HL-60 (cell line): Measurements from ENCODE around the gene TSPOAP1.

ENCODE experiments used
- DNase-seq, 2 experiments: peaks; one replicate each; pipeline ENCODE4 v3.0.0-alpha.2; 2010 to 2020; ENCODE audit warnings: low read depth in 1 of 2, low spot score in 1 of 2
- H3K27ac ChIP-seq: fragments of 250-450 bp; sonication (Bioruptor Pico); replicated peaks from 2 replicates; pipeline ENCODE4 v1.5.1; 2020; ENCODE audit warnings: mild to moderate bottlenecking, moderate library complexity
- H3K27me3 ChIP-seq: fragments of 250-450 bp; sonication (Bioruptor Pico); 2 replicates; pipeline ENCODE4 v1.5.1; 2021; ENCODE audit warnings: mild to moderate bottlenecking, moderate library complexity; ENCODE audit not compliant: insufficient read depth, poor library complexity, severe bottlenecking
- H3K4me3 ChIP-seq: replicated peaks from 2 replicates; pipeline ENCODE4 v1.5.1; 2011; ENCODE audit warnings: mild to moderate bottlenecking, control low read depth, low read length; ENCODE audit not compliant: insufficient read depth
- GABPA ChIP-seq: IDR thresholded peaks from 2 replicates; pipeline ENCODE4 v1.6.1; 2012; ENCODE audit warnings: low read depth
- POLR2AphosphoS5 ChIP-seq: IDR thresholded peaks from 2 replicates; pipeline ENCODE4 v1.6.1; 2012; ENCODE audit warnings: low read depth
- SPI1 ChIP-seq: IDR thresholded peaks from 2 replicates; pipeline ENCODE4 v1.6.1; 2012; ENCODE audit warnings: low read depth, mild to moderate bottlenecking, borderline replicate concordance
- TF ChIP-seq, protein P1 (sequence below): IDR thresholded peaks from 2 replicates; pipeline ENCODE4 v1.6.1; 2012; ENCODE audit warnings: low read depth; ENCODE audit not compliant: insufficient replicate concordance
- TF ChIP-seq, protein P2 (sequence below): IDR thresholded peaks from one replicate; pipeline ENCODE4 v1.5.1; 2011; ENCODE audit warnings: low read length, control low read depth, inconsistent platforms; ENCODE audit not compliant: insufficient read depth

Gene TSPOAP1

DNA sequence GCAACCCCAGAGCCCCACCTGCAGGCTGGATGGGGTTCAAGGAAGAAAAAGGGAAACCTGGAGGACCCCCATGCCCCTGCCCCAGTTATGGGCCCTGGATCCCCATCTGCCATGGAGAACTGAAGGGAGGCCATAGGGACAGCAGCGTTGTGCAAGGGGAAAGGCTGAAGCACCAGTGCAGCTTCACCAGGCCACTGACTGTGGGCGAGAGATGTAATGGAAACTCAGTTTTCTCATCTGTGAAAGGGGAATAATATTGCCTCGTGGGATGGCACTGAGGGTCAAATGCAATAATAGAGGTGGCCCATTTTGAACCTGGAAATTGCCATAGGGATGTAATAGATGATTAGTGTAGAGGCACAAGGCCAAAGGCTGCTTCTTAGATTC, 9.9 kb upstream of the TSPOAP1 start:
- H3K27ac ChIP-seq = peak overlapping the region; percentile 100
- no peaks in the 10 kb centered on the region for H3K27me3 ChIP-seq
- no peak for DNase-seq
- TF ChIP-seq, protein P1, sequence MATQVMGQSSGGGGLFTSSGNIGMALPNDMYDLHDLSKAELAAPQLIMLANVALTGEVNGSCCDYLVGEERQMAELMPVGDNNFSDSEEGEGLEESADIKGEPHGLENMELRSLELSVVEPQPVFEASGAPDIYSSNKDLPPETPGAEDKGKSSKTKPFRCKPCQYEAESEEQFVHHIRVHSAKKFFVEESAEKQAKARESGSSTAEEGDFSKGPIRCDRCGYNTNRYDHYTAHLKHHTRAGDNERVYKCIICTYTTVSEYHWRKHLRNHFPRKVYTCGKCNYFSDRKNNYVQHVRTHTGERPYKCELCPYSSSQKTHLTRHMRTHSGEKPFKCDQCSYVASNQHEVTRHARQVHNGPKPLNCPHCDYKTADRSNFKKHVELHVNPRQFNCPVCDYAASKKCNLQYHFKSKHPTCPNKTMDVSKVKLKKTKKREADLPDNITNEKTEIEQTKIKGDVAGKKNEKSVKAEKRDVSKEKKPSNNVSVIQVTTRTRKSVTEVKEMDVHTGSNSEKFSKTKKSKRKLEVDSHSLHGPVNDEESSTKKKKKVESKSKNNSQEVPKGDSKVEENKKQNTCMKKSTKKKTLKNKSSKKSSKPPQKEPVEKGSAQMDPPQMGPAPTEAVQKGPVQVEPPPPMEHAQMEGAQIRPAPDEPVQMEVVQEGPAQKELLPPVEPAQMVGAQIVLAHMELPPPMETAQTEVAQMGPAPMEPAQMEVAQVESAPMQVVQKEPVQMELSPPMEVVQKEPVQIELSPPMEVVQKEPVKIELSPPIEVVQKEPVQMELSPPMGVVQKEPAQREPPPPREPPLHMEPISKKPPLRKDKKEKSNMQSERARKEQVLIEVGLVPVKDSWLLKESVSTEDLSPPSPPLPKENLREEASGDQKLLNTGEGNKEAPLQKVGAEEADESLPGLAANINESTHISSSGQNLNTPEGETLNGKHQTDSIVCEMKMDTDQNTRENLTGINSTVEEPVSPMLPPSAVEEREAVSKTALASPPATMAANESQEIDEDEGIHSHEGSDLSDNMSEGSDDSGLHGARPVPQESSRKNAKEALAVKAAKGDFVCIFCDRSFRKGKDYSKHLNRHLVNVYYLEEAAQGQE = no peak
- TF ChIP-seq GABPA (no peak), SPI1 (no peak)
- TF ChIP-seq, protein P2, sequence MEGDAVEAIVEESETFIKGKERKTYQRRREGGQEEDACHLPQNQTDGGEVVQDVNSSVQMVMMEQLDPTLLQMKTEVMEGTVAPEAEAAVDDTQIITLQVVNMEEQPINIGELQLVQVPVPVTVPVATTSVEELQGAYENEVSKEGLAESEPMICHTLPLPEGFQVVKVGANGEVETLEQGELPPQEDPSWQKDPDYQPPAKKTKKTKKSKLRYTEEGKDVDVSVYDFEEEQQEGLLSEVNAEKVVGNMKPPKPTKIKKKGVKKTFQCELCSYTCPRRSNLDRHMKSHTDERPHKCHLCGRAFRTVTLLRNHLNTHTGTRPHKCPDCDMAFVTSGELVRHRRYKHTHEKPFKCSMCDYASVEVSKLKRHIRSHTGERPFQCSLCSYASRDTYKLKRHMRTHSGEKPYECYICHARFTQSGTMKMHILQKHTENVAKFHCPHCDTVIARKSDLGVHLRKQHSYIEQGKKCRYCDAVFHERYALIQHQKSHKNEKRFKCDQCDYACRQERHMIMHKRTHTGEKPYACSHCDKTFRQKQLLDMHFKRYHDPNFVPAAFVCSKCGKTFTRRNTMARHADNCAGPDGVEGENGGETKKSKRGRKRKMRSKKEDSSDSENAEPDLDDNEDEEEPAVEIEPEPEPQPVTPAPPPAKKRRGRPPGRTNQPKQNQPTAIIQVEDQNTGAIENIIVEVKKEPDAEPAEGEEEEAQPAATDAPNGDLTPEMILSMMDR = no peak
- H3K4me3 ChIP-seq = peak overlapping the region; percentile 55

DNA sequence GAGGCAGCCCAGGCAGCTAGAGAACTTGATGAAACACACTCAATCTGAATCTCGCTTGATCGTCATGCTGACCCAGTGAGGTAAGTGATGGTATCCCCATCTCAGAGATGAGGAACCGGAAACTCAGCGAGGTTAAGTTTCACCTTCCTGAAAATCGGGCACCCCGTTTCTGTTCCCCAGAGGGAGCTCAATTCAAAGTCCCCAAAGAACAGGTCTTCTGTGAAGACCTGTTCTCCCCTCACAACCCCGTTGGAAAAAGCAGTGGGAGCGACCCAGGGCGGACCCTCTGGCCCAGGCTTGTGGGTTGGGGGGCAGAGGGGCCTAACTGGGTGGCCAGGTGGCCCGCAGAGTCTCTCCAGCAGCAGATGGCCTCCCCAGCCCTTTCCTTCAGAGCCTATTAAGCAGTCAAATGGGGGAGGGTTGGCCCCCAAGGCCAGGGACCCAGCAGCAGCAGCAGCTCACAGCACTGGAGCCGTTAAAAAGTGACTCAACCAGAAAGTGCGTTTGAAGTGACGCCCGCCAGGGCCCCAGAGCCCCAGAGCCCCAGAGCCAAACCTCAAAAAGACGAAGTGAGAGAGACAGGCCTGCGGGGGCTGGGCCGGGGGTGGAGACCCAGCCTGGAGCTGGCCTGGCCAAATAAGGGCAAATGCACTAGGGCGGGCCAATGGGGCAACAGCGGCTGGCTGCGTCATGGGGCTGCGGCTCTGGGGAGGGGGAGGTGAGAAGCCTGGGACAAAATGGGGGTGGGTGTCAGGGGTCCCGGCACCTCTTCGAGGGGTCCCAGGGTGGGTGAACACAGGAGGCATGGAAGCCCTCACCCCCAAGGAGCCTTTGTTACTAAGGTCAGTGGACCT, 9.2 kb upstream of the TSPOAP1 start:
- DNase-seq = peak; percentile 94 to 97
- H3K27me3 ChIP-seq = no peaks in the 10 kb centered on the region
- TF ChIP-seq POLR2AphosphoS5 (peak; percentile 83), SPI1 (peak; percentile 40; the same call in 1 of the 2 replicates), GABPA (no peak)
- TF ChIP-seq, protein P2 = no peak
- TF ChIP-seq, protein P1 = peak; percentile 76
- H3K27ac ChIP-seq = peak overlapping the region; percentile 100
- H3K4me3 ChIP-seq = peak overlapping the region; percentile 55

DNA sequence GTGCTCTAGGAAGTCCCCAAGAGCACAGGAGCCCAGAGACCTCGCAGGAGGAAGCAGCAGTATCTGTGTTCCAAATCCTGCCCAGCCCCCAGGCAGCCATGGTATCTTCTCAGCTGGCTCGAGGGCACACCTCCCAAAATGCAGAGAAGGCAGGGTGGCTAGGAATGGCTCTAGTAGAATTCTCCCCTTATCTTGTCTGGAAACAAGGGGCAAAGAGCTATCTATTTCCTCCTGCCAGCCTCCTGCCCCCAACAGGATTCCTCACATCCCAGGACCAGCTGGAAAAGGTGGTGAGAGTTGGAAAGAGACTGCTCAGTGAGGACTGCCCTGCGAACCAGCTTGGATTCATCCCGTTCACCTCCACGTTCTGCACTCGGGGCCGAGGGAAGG, 8.6 kb upstream of the TSPOAP1 start:
- Histone ChIP-seq H3K27ac (peak overlapping the region; percentile 100), H3K4me3 (peak overlapping the region; percentile 34), H3K27me3 (no peaks in the 10 kb centered on the region)
- no peak for TF ChIP-seq SPI1
- TF ChIP-seq GABPA = no peak
- peak; percentile 95; the same call in 1 of the 2 replicates for TF ChIP-seq POLR2AphosphoS5
- peak in 1 of 2 experiments; percentile 84 for DNase-seq

DNA sequence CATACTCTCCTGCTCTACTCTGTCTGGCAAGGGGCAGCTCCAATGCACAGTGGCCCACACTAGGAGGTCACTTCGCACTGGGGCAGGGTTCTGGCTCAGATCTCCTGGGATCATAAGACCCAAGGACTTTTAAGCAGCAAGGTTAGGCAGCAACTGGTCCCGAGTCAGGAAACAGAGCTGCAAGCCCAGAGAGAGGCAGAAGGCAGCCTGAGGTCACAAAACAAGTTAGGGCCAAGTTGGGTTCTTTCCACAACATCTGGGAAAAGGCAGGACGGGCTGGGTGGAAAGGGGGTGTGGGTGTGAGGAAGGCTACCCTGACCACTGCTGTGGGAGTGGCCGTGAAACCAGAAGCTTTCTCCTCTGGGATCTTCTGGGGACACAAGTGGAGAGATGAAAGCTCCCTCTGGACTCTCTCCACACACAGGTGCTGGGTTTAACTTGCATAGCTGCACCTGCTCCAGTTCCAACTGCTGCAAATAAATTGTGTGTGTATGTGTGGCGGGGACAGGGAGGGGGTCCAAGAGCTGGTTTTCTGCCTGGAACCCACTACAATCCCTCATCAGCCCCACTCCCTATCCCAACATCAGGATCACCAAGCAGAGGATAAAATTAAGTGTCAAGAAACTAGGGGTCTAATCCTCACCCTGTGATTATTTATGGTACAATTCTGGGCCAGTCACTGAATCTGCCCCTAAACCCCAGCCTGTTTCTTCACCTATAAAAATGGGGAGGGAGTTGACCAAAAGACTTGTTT, 8.0 kb upstream of the TSPOAP1 start:
- Histone ChIP-seq H3K4me3 (peak overlapping the region; percentile 34), H3K27me3 (no peaks in the 10 kb centered on the region), H3K27ac (peak overlapping the region; percentile 100)
- TF ChIP-seq GABPA (no peak), POLR2AphosphoS5 (no peak), SPI1 (no peak)
- TF ChIP-seq, protein P1 = no peak
- TF ChIP-seq, protein P2 = no peak
- peak; percentile 62 to 83 for DNase-seq
